ENCODE data around the gene AHDC1. TPM values are rescaled to one million over a fixed set of nuclear protein-coding genes. Genes with fewer than 3 reads are reported as not detected.

AHDC1 gene
- polyA plus RNA-seq, 1 donor = 43.2 TPM

DNA sequence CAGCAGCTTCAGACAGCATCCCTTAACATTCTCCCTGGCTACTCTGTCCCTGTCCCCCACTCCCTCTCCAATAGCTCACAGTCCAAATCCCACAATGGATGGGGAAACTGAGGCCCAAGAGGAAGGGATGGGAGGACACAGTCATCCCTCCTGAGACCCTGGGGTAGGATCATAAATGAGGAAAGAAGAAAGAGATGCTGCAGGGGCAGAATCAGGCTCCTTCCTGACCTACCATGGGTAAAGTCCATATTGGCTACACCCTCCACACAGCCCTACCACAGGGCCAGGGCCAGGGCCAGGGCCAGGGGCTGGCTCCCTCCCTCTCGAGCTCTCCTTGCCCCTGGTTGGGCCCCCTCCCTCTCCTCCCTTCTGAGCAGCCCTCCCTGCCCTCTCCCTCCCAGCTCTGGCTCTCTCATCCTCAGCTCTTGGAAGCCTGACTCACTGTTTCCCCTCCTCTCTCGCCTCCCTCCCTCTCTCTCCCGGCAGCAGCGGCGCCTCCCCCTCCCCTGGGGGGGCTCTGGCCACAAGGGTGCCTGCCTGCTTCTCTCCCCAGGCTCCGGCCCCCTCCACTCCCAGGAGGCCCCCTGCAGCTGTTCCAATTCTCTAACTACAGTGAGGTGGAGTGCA lies 4.9 kb downstream of the AHDC1 start:
- no peak for DNase-seq

DNA sequence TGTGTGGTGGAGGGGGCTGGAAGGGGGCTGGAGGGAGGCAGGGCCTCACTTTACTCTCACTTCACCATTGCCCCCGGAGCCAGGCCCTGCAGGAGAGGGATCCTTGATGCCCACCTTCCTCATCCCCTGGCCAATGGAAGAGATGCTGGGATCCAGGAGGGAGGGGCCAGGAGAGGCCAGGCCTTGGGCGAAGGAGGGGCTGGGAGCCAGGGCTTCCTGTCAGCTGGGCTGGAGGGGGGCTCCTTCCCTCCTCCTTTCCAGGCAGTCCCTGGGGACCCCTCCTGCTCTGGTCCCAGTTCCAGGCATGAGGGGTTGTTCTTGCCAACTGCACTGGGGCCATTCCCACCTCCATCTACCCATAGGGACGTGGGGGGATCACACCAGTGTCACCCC lies 5.7 kb downstream of the AHDC1 start:
- no peak for DNase-seq

DNA sequence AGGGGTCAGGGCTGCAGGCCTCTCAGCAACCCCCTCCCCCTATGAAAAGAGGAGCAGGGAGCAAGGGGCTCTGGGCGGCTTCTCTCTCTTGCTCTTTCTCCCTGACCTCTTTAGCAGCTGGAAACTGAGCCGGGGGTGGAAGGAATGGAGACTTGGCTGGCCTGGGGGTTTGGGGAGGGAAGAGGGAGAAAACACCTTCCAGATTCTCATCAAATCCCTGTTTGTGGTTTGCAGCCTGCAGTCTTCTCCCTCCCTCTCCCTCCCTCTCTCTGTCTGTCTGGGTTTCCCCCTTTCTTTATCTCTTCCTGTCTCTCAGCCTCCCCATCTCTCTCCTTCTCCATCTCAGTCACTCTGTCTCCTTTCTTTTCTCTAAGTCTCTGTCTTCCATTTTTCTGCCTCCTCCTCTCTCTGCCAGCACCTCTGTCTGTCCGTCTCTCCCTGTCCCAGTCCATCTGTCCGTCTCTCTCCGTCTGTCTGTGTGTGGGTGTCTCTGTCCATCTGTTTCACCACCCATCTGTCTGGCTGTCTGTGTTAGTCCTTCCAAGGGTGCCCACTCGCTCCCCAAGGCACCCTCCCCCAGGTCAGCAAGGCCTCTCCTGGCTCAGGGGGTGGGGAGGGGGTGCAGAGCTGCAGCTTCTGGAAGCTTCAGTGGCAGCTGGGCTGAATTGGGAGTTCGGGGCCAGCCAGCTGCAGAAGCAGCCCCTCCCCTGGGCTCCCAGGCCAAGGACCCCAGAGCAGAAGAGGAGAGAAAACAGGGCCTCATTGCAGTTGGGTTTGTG lies 6.2 kb downstream of the AHDC1 start:
- DNase-seq = no peak

DNA sequence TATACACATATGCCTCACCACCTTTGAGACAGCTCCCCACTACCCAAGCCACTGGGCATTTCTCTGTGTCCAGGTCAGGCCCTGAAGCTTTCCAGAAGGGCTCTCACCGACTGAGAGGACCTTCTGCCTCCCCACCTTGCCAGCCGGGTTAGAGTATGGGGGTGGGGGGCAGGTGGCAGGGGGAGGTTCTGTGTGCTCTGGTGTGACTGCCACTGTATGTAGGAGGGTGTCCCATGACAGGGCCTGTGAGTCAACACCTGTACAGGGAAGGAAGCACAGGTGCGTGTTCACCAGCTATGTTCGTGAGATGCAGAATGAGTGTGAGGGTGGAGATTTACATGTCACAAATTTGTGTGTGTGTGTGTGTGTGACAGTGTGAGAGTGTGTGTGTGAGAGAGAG lies 7.0 kb downstream of the AHDC1 start:
- DNase-seq = no peak

DNA sequence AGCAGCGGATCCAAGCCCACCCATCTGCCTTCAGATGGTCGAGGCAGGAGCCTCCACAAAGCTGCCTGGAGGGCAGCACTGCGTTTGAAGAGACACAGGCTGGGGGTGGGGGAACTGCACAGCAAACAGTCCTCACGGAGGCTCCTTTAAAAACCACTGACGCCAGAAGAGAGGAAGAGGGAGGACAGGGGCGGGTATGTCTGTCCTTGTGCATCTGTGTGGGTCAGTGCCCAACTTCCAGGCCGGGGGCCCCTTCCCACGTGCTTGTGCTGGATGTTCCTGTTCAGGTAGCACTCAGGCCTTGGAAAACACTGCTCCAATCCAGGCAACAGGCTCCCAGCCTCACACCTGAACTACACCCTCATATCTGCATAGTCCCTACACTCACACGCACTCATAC lies 7.7 kb downstream of the AHDC1 start:
- no peak for DNase-seq

DNA sequence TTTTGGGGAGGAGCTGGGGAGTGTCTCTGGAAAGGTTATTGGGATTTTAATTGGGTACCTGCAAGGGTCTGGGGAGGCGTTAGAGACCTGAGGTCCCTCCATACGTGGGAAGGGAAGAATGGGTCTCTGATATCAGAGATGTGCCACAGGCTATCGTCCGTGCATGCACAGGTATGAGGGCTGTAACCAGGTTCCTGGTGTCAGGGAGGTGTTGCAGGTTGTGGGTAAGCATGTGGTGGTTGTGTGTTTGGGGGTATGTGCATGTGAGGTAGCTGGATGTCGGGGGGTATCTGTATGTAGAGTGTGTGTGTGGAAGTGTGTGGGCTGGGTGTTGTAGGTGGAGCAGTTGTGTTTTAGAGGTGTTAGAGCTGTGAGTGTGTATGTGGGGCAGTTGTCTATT lies 8.3 kb downstream of the AHDC1 start:
- DNase-seq = no peak

DNA sequence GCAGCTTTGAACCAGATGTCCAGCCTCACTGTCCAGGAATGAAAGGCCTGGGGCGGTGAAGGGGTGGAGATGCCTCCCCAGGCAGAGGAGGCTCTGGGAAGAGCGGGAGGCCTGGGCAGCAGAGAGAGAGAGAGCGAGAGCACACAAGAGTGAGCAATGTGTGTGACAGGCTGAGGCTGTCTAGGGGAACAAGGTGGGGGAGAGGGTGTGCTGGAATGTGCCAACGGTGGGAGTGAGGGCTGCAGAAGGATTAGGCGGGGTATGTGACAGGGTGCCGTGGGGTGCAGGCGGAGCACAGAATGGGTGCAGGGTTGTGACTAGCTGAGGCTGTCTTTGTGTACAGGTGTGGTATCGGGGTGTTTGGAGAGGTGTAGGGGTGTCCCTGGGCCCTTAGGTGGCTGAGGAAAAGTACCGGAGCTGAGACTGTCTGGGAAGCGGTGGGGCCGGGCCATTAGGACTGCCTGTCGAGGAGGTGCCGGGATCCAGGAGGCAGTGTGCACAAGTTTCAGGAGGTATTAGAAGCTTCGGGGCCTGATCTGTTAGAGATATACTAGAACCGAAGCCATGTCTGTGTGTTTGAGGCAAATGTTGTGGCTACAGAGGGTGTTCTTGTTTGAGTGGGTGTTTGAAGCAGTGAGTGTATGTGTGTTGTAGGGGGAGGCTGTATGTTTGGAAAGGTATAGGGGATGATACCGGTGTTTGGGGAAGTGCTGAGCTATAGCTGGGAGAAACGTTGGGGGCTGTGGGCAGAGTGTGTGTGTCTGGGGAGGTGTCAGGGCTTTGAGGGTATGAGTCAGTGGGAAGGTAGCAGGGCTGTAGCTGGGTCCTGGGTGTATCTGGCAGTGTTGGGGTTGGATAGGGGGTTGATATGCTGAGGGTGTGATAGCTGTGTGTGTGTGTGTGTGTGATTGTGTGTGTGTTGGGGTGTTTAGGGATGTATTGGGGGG lies 9.1 kb downstream of the AHDC1 start:
- no peak for DNase-seq

DNA sequence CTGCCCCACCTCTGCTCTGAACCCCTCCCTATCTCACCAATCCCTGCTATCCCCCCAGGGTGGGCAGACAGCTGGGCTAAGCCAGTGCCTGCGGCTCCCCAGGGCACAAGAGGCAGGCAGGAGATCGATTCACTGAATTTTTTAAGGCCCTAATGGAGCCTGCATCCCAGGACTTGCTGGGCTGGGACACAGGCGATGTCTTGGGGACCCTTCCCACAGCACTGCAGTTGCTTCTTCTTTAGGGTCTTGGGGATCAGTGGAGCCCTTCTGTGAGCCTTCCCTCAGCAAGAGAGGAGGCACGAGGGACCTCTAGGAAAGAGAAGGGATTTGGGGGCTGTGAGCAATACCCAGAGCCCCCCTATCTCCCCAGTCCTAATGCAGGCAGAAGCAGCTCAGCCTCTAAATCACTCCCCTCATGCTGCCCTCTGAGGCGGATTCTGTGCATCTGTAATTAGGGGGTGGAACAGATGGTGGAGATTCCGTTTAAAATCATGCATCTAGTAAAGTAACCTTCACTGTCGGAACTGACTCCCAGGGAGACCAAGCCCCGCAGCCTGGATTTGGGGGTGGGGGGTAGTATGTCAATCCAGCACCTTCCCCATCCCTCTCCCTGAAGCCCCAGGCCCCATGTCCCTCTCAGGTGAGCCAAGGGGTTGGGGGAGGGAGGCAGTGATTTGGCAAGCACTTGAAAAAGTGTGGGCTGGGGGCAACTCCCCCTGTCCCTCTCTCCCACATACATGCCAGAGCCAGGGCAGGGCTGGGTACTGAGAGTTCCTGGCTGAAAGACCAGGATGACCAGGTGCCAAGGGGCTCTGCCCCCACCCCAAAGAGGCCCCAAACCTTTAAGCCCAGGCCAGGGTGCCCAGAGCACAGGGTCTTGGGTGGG lies 10.0 kb downstream of the AHDC1 start:
- DNase-seq = no peak

DNA sequence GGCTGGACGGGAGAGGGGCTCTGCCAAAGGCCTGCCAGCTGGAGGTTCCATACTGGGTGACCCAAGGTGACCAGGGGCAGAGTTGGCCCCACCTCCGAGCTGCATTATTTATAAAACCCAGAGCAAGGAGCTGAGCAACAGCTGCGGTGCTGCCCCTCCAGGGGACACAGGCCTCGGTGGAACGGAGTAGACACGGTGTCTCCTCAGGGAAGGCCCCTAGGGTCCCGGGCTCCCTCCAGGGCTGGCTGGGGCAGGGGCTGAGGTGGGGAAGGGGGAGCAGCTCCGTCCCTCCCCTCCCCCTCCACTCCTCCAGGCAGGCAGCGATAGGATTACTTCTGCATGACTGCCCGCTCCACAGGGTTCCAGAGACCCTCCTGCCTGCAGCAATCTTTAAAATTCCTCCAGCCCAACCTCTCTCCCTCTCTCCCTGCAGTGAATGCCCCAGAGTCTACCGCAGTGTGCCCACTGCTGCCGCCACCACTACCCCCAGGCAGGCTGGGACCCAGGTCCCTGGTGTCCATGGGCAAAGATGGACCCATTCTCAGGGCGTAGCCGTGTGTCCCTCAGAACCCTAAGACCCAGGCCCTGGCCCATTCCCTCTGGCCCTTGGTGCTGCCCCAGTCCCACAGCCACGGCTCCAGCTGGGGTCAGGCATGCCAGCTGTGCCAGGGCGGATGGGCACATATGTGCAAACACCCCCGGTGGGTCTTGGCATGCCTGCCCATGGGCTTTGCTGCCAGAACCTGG lies 10.8 kb downstream of the AHDC1 start:
- no peak for DNase-seq

DNA sequence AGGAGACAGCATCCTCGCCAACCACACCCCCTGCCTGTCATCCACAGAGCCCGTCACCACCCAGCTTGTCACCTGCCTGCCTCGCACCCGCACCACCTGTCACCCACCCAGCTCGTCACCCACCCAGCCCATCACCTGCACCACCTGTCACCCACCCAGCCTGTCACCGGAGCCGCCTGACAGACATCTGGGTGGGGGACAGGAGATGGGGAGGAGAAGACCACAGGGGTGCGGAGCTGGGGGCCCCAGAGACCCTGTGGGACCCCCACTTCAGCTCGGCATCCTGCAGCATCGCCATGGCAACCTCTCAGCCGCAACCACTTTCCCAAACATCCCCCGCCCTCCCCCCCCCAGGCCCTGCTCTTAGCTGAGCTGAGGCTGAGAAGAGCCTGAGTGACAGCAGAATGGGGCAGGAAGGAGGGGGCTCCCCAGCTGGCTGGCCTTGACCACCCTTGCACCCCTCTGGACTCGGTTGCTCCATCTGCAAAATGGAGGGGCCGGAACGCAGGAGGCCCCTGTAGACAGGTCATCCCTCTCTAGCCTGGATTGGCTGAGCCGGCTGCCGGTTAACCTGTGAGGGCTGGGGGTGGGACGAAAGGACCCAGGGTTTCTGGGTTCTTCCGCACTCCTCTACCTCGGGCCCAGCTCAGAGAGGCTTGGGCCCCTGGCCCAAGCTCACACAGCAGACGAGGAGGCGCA lies 11.6 kb downstream of the AHDC1 start:
- DNase-seq = no peak

DNA sequence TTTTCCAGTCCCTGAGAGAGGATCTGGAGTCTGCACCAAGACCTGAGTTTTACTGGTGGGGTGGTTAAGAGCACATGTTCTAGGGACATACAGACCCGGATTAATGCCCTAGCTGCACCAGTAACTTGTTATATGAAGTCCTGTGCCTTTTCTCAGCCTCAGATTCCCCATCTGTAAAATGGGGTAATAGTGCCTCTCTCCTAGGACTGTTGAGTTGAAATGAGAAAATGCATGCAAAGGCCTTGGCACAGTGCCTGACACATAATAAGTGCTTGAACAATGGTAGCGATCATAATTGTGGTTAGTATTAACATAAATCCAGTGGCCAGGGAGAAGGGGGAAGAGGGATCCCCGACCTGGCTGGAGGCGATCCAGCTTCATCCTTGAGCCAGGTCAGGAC lies 12.3 kb downstream of the AHDC1 start:
- no peak for DNase-seq

DNA sequence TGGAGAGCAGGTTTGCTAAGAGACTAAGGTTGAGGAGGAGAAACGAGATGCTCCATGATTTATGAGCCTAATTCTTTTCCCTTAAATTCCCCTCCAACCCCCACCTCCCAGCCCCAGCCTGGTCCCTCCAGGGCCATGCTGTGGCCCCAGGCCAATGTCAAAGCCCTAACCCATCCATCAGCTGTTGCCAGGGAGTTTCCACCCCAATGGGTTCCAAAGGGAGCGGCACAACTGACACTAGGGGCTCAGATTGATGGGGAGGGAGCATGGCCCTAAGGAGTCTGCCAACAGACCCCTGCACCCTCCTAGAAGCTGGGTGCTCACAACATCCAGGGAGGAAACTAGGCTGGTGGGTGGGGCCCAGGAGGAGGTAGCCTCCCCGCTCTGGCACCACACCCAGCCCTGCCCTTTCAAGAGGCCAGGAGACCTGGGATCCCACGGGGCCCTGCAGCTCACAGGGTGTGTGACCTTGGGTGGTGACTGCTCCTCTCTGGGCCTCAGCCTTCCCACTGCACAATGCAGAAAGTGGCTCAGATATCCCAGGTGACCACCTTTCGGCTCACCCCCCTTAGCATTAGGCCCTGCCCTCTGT lies 12.9 kb downstream of the AHDC1 start:
- no peak for DNase-seq

DNA sequence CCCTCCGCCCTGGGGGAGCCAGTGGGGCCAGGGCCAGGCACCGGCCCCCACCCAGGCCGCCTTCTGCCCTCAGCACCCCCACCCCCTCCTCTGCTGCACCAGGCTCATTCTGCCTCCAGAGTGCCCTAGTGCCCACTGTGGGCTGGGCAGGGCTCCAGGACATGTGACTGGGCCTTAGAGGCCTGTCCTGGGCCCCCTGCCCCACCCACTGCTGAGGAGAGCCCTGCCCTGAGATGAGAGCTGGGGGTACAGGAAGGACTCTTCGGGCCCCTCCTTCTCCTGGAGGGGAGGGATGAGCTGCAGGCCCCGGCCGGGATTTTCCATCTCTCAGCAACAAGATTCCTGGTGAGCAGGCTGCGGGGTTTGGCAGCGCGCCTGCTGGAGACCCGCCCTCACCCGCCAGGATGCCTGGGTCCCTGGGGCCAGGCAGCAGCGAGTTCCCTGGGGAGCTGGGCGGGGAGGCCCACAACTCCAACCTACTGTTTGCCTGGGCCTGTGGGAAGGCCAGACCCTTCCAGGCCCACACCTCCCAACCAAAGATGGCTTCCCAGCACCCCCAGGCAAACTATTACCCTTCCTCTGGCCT lies 14.0 kb downstream of the AHDC1 start:
- DNase-seq = no peak

DNA sequence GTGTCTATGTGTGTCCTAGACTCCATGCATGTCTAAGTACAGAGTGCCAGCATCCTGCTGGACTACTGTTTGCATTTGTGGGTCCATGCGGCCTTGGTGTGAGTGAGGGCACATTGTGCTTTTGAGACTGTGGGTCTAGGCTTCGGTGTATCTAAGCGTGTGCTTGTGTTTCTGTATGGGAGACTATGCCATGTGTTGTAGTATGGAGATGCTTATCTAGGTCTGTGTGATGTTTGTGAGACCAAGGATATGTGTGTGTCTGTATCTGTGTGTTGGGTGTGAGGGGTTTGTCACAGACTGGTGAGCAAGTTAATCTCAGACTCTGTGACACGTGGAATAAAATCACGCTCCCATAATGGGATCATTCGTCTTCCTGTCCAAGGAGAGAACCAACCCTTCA lies 14.5 kb downstream of the AHDC1 start:
- DNase-seq = no peak

DNA sequence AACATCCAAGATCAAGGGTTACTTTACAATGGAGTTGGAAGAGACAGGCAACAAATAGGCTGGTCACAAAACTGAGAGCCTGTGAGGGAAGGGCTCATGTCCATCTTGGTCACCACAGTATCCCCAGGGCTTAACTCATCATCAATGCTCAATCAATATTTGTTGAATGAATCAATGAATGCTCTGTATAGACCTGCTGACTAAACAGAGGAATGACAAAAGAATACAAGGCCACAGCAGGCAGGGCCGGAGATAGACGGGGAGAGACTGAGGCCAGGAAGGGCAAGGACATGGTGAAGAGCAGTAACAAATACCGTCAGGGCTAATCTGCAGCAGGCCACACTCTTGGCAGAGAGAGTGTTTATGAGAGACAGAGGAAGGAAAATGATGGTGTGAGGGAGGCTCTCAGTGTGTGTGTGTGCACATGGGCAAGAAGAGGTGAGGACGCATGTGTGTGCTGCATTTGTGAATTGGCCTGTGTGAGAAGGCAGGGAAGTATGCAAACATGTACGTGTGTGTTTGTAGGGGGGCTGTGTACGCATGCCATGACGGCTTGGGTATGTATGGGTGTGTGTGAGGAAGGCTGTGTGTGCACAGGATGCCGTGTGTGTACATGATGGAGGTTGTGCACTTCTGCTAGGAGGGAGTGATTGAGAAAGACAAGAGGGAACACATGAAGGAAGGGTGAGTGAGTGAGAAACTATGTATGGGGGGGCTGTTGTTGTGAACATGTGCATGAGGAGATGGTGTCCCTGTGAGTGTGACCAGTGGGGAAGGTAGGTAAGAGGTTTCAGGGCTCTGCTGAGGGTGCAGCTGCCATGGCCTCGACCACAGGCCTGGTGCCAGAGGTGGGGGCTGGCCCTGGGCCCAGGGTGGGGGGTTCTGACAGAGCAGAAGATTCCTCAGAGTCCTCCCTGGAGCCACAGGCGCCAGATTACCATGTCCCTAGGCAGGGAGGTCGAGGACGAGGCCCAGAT lies 15.4 kb downstream of the AHDC1 start:
- no peak for DNase-seq

DNA sequence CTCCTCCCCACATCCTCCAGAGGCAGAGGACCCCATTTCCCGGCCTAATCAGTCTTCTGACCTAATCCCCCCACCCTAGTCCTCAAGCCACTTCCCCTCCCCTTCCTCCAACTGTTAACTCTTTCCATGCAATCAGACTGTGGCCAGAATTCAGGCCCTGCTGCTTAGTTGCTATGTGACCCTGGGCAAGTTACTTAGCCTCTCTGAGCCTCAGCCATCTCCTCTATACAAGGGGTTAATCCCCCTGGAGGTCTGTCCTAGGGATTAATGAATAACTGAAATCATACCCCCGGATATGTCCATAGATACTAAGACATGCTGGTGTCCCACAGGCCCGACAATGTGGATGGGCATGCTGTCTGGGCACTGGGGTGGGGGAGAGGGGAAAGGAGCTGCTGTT lies 18.3 kb downstream of the AHDC1 start:
- no peak for DNase-seq

DNA sequence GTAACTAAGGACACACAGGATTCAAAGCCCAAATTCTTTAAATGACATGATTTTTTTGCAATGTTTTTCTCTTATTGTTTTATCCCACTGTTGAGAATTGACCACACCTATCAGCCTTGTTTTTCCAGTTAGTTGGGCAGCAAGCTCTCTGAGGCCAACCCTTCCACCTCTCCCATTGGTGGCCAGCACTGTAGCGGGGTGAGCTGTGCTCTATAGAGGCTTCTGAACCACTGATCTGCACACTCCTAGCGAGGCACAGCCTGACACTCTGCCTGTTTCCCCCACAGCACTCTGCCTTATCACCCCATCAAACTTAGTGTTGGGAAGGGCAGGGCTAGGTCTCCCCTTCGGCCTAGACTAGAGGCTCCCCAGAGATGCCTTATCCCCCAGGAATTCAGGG lies 19.5 kb downstream of the AHDC1 start:
- DNase-seq = no peak

DNA sequence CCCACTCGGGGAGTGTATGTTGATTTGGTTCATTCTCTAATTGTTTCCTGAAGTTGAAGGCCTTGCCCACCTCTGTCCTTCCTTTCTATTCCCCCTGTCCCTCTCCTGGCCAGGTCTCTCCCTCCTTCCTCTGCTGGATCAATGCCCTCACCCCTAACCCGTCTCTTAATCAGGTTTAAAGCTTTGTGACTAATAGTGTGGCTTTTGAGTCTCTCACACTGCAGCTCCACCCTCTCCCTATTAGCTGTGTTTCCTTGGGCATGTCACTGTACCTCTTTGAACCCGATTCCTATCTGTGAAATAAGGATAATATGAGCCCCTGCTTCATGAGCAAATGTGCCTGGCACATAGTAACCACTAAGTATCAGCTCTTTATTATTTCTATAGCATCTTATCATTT lies 20.5 kb downstream of the AHDC1 start:
- no peak for DNase-seq

Data from left kidney (tissue), 2 donors.